ENCODE measurements around the gene ARHGAP5. TPM values are rescaled to one million over a fixed set of nuclear protein-coding genes. Genes with fewer than 3 reads are reported as not detected.

ARHGAP5 gene
- total and polyA plus RNA-seq, 4 donors = 12.3 to 220 (median 41.2) TPM

DNA sequence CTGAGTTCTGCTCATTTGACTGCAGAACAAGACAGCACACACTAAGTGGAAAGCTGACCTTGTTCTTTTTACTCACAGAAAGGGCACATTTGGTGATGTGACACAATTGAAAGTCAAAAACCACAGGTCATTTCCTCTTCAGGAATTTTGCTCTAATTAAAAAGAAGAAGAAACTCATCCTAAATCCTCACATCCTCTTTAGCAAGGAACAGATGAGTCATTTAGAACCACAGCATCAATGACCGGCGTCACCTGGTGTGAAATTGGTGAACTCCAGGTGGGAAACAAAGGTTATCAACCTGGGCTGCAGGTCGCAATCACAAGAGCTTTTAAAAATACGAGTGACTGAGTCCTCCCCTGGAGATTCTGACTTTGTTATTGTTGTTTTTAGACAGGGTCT lies 128.9 kb downstream of the ARHGAP5 start:
- TF ChIP-seq CTCF (IDR thresholded peaks at IDR 0.05; ENCODE audit: control extremely low read depth, extremely low read depth) = no peak
- no peaks in the 10 kb centered on the region for H3K27me3 ChIP-seq (ENCODE audit: control insufficient read depth in 3 of 3, insufficient read depth in 3 of 3, low read length in 2 of 3)
- H3K27ac ChIP-seq (ENCODE audit: low read depth in 1 of 2, low read length in 1 of 2) = no peak overlapping the region
- no peak for ATAC-seq (ENCODE audit: insufficient read depth, low FRiP score)
- no peak for DNase-seq
- H3K4me1 ChIP-seq (ENCODE audit: control insufficient read depth in 5 of 5, insufficient read depth in 5 of 5, low read length in 5 of 5) = peaks cover 0 to 9% (median 2%) of the 10 kb centered on the region in 5 donors
- no peak overlapping the region for H3K9ac ChIP-seq (ENCODE audit: insufficient read depth in 1 of 2, low read length in 2 of 2)
- no peak overlapping the region for H3K4me3 ChIP-seq
- WGBS, 2 donors = 47 to 63% methylated on average over 4 of the region's 4 CpGs
- no peaks in the 10 kb centered on the region for H3K36me3 ChIP-seq (ENCODE audit: control insufficient read depth in 4 of 4, insufficient read depth in 4 of 4, low read length in 4 of 4)
- H3K9me3 ChIP-seq (ENCODE audit: control insufficient read depth in 4 of 4, insufficient read depth in 3 of 4, low read length in 3 of 4) = no peaks in the 10 kb centered on the region

- ATAC-seq (ENCODE audit: insufficient read depth, low FRiP score) (no peak), DNase-seq (no peak)
- Histone ChIP-seq H3K36me3 (ENCODE audit: control insufficient read depth in 4 of 4, insufficient read depth in 4 of 4, low read length in 4 of 4) (no peaks in the 10 kb centered on the region), H3K4me3 (no peak overlapping the region), H3K9ac (ENCODE audit: insufficient read depth in 1 of 2, low read length in 2 of 2) (no peak overlapping the region), H3K27ac (ENCODE audit: low read depth in 1 of 2, low read length in 1 of 2) (no peak overlapping the region), H3K27me3 (ENCODE audit: control insufficient read depth in 3 of 3, insufficient read depth in 3 of 3, low read length in 2 of 3) (no peaks in the 10 kb centered on the region), H3K4me1 (ENCODE audit: control insufficient read depth in 5 of 5, insufficient read depth in 5 of 5, low read length in 5 of 5) (peaks cover 0 to 9% (median 2%) of the 10 kb centered on the region in 5 donors), H3K9me3 (ENCODE audit: control insufficient read depth in 4 of 4, insufficient read depth in 3 of 4, low read length in 3 of 4) (no peaks in the 10 kb centered on the region)
- TF ChIP-seq CTCF (IDR thresholded peaks at IDR 0.05; ENCODE audit: control extremely low read depth, extremely low read depth) = no peak
- WGBS, 2 donors = 67 to 71% methylated on average over 2 of the region's 2 CpGs
Observed at GRCh38 chr14:32206552-32206951, 129.4 kb downstream of the ARHGAP5 start.

GRCh38 chr14:32208490-32208889 lies 131.4 kb downstream of the ARHGAP5 start:
- Histone ChIP-seq H3K27ac (ENCODE audit: low read depth in 1 of 2, low read length in 1 of 2) (no peak overlapping the region), H3K9me3 (ENCODE audit: control insufficient read depth in 4 of 4, insufficient read depth in 3 of 4, low read length in 3 of 4) (no peaks in the 10 kb centered on the region), H3K4me1 (ENCODE audit: control insufficient read depth in 5 of 5, insufficient read depth in 5 of 5, low read length in 5 of 5) (peaks cover 0 to 7% (median 2%) of the 10 kb centered on the region in 5 donors), H3K27me3 (ENCODE audit: control insufficient read depth in 3 of 3, insufficient read depth in 3 of 3, low read length in 2 of 3) (no peaks in the 10 kb centered on the region), H3K36me3 (ENCODE audit: control insufficient read depth in 4 of 4, insufficient read depth in 4 of 4, low read length in 4 of 4) (no peaks in the 10 kb centered on the region), H3K4me3 (no peak overlapping the region), H3K9ac (ENCODE audit: insufficient read depth in 1 of 2, low read length in 2 of 2) (no peak overlapping the region)
- WGBS, 2 donors = 90 to 92% methylated on average over 3 of the region's 3 CpGs
- DNase-seq (no peak), ATAC-seq (ENCODE audit: insufficient read depth, low FRiP score) (no peak)
- TF ChIP-seq CTCF (IDR thresholded peaks at IDR 0.05; ENCODE audit: control extremely low read depth, extremely low read depth) = no peak

Small RNAs within 50 kb of the gene (small RNA-seq; reads per million reads assigned to genes)
- 1.4 reads per million, percentile 87 among the genes with 10 or more reads in this experiment for gene RNU6-7 (ENCODE audit: low replicate concordance)
- gene RNU6-8 (ENCODE audit: low replicate concordance) = 0.06 reads per million

Other genes starting within 250 kb of the ARHGAP5 start
- gene RNU6-7, start 124.7 kb downstream of the ARHGAP5 start, total RNA-seq = not detected
- not detected for gene RNU6-7, start 124.7 kb downstream of the ARHGAP5 start, polyA plus RNA-seq
- gene RNU6-8, start 126.0 kb downstream of the ARHGAP5 start, total RNA-seq = not detected
- not detected for gene RNU6-8, start 126.0 kb downstream of the ARHGAP5 start, polyA plus RNA-seq

Measured in lung (tissue), 13 donors.